Natural killer cell (primary cell): ENCODE measurements around the gene RHOD. TPM values are rescaled to one million over a fixed set of nuclear protein-coding genes. Genes with fewer than 3 reads are reported as not detected.

ENCODE experiments used
- ATAC-seq, 3 donors: fragments of 150-1000 bp in 2 of 3; fragments of 200-7000 bp in 1 of 3; cut with Tn5 transposase; 1 replicate in 1 of 3; 2 replicates in 2 of 3; pipeline ENCODE4 v1.10.0; 2021; ENCODE audit warnings: mild to moderate bottlenecking in 2 of 3, moderate library complexity in 2 of 3
- DNase-seq, 2 donors: peaks; one replicate each; pipeline versions ENCODE4 v3.0.0 to v3.0.0-alpha.2; 2013 to 2021; ENCODE audit warnings: mixed read lengths in 1 of 2
- H3K27ac ChIP-seq: one replicate; pipeline ENCODE4 v1.5.1; 2013; ENCODE audit warnings: mild to moderate bottlenecking, low read length
- H3K27me3 ChIP-seq: one replicate; pipeline ENCODE4 v1.6.1; 2013; ENCODE audit warnings: low read length; ENCODE audit not compliant: control insufficient read depth, insufficient read depth
- H3K36me3 ChIP-seq: one replicate; pipeline ENCODE4 v1.6.1; 2013; ENCODE audit warnings: low read length; ENCODE audit not compliant: control insufficient read depth, insufficient read depth
- H3K4me1 ChIP-seq: one replicate; pipeline ENCODE4 v1.6.1; 2013; ENCODE audit warnings: low read length; ENCODE audit not compliant: control insufficient read depth, insufficient read depth
- H3K4me3 ChIP-seq: one replicate; pipeline ENCODE4 v1.5.1; 2013; ENCODE audit warnings: low read length
- H3K9me3 ChIP-seq: one replicate; pipeline ENCODE4 v1.6.1; 2013; ENCODE audit warnings: low read length; ENCODE audit not compliant: control insufficient read depth, insufficient read depth
- H3K27ac Mint-ChIP-seq, 2 donors: one replicate each; pipeline ENCODE4 v1.8.0; 2022; ENCODE audit warnings: mild to moderate bottlenecking in 2 of 2, mixed read lengths in 2 of 2, moderate library complexity in 1 of 2
- H3K27me3 Mint-ChIP-seq, 2 donors: one replicate each; pipeline ENCODE4 v1.8.0; 2022; ENCODE audit warnings: low read depth in 2 of 2, mixed read lengths in 2 of 2
- H3K36me3 Mint-ChIP-seq: one replicate; pipeline ENCODE4 v1.8.0; 2022; ENCODE audit warnings: mixed read lengths
- H3K4me1 Mint-ChIP-seq, 2 donors: one replicate each; pipeline ENCODE4 v1.8.0; 2022; ENCODE audit warnings: mixed read lengths in 2 of 2
- H3K4me3 Mint-ChIP-seq: one replicate; pipeline ENCODE4 v1.8.0; 2022; ENCODE audit warnings: mild to moderate bottlenecking, moderate library complexity, mixed read lengths
- H3K9me3 Mint-ChIP-seq, 2 donors: one replicate each; pipeline ENCODE4 v1.8.0; 2022; ENCODE audit warnings: mixed read lengths in 2 of 2
- WGBS: methylation state at CpG from one replicate; pipeline ENCODE4 v1.1.7; 2013; ENCODE audit warnings: missing lambda C conversion rate; ENCODE audit not compliant: insufficient coverage; 5-methylcytosine and 5-hydroxymethylcytosine counted together
- intact Hi-C: fragments of 100-400 bp; cut with micrococcal nuclease; formaldehyde crosslinking; loops from one replicate; pipeline ENCODE4 v1.14.2; 2022
- total RNA-seq, 4 donors: library from RNA; stranded (reverse); fragments of 120-200 nt in 1 of 4; gene quantifications; one replicate each; pipeline versions ENCODE4 v1.2.3 to v1.2.4, GENCODE V29; 2013 to 2022
- TF ChIP-seq, protein P1 (sequence below): fragments of 200-600 bp; IDR thresholded peaks from one replicate; pipeline ENCODE4 v1.8.0; 2022; ENCODE audit warnings: antibody characterized with exemption

RHOD gene
- total RNA-seq, 3 donors from 2014 or later (not counting 1 experiment from before 2014, with no cell fraction given) = not detected

DNA sequence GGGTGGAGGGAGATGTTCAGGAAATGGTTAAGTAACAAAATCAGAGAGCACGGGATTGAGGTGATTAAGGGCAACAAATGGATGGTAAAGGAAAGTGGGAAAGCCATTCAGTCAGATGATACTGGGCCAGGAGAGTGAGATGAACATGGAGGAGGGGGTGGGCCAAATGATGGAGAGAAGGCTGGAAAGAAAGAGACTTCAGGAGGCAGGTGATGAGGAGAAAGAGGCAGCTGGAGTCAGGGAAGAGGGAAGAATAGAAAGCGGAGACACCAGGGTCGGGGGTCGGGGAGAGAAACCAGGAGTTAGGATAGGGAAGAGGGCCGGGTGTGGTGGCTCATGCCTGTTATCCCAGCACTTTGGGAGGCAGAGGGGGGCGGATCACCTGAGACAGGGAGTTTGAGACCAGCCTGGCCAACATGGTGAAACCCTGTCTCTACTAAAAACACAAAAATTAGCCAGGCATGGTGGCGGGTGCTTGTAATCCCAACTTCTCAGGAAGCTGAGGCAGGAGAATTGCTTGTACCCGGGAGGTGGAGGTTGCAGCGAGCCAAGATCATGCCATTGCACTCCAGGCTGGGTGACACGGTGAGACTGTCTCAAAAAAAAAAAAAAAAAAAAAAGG lies 57.7 kb downstream of the RHOD start:
- H3K4me3 ChIP-seq = no peak overlapping the region
- no peaks in the 10 kb centered on the region for H3K9me3 ChIP-seq
- Mint-ChIP-seq H3K4me3 (no peak overlapping the region), H3K27ac (no peak overlapping the region), H3K27me3 (no peaks in the 10 kb centered on the region), H3K9me3 (no peaks in the 10 kb centered on the region), H3K4me1 (peaks cover 8 to 13% of the 10 kb centered on the region in 2 donors), H3K36me3 (no peaks in the 10 kb centered on the region)
- WGBS = 88% methylated on average over 10 of the region's 10 CpGs
- intact Hi-C loops = no loop called here
- no peaks in the 10 kb centered on the region for H3K36me3 ChIP-seq
- H3K27me3 ChIP-seq = no peaks in the 10 kb centered on the region
- H3K27ac ChIP-seq = no peak overlapping the region
- ATAC-seq (no peak), DNase-seq (no peak)
- H3K4me1 ChIP-seq = peaks cover 18% of the 10 kb centered on the region
- TF ChIP-seq, protein P1, sequence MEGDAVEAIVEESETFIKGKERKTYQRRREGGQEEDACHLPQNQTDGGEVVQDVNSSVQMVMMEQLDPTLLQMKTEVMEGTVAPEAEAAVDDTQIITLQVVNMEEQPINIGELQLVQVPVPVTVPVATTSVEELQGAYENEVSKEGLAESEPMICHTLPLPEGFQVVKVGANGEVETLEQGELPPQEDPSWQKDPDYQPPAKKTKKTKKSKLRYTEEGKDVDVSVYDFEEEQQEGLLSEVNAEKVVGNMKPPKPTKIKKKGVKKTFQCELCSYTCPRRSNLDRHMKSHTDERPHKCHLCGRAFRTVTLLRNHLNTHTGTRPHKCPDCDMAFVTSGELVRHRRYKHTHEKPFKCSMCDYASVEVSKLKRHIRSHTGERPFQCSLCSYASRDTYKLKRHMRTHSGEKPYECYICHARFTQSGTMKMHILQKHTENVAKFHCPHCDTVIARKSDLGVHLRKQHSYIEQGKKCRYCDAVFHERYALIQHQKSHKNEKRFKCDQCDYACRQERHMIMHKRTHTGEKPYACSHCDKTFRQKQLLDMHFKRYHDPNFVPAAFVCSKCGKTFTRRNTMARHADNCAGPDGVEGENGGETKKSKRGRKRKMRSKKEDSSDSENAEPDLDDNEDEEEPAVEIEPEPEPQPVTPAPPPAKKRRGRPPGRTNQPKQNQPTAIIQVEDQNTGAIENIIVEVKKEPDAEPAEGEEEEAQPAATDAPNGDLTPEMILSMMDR = no peak

DNA sequence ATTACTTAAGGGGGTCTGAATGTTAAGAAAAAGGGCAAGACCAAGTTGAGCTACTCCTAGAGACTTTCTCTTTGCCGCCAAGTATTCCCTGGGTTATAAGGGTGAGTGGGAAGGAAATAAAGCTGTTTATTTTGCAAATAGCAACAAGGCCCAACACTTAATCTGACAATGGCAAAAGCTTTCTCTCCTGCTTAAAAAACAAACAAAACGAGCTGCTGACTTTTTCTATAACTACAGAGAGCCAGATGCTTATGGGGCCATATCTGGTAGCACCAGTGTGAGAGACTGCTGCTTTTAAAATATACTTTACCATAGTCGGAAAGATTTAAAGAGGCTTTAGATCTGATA lies 60.1 kb downstream of the RHOD start:
- Histone ChIP-seq H3K9me3 (no peaks in the 10 kb centered on the region), H3K4me1 (peaks cover 24% of the 10 kb centered on the region), H3K36me3 (no peaks in the 10 kb centered on the region), H3K27ac (no peak overlapping the region), H3K4me3 (no peak overlapping the region), H3K27me3 (no peaks in the 10 kb centered on the region)
- Mint-ChIP-seq H3K36me3 (no peaks in the 10 kb centered on the region), H3K4me1 (peaks cover 29 to 33% of the 10 kb centered on the region in 2 donors), H3K9me3 (no peaks in the 10 kb centered on the region), H3K4me3 (peak overlapping the region; percentile 79), H3K27me3 (no peaks in the 10 kb centered on the region), H3K27ac (peak overlapping the region in 1 of 2 donors; percentile 78)
- intact Hi-C loops = no loop called here
- no peak for ATAC-seq
- TF ChIP-seq, protein P1 = no peak
- WGBS = 93% methylated on average over 2 of the region's 3 CpGs
- no peak for DNase-seq

DNA sequence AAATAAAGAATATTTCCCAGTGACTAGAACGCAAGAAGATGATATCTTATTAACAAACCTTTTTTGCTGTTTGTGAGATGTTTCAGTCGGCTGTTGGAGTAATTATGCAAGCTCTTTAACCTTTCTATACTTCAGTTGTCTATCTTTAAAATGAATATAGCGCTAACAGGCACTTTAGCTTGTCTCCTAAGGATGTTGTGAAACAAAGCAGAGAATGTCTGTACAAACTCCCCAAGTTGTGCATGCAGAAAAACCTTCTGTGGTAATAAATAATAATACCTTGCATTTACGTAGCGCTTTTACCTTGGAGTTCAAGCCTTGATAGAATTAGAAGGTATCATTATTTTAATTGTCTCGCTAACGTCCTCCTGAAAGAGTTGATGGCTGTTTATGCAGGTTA lies 60.5 kb downstream of the RHOD start:
- H3K36me3 Mint-ChIP-seq = no peaks in the 10 kb centered on the region
- H3K27me3 Mint-ChIP-seq = no peaks in the 10 kb centered on the region
- WGBS = 88% methylated on average over 3 of the region's 7 CpGs
- Histone ChIP-seq H3K9me3 (no peaks in the 10 kb centered on the region), H3K36me3 (no peaks in the 10 kb centered on the region), H3K4me1 (peaks cover 26% of the 10 kb centered on the region), H3K4me3 (peak overlapping the region; percentile 22), H3K27me3 (no peaks in the 10 kb centered on the region), H3K27ac (peak overlapping the region; percentile 75)
- TF ChIP-seq, protein P1 = no peak
- H3K27ac Mint-ChIP-seq = peak overlapping the region; percentile 78 to 82
- intact Hi-C loops = no loop called here
- DNase-seq (no peak), ATAC-seq (no peak)
- H3K4me3 Mint-ChIP-seq = peak overlapping the region; percentile 79
- no peaks in the 10 kb centered on the region for H3K9me3 Mint-ChIP-seq
- H3K4me1 Mint-ChIP-seq = peaks cover 32 to 36% of the 10 kb centered on the region in 2 donors

DNA sequence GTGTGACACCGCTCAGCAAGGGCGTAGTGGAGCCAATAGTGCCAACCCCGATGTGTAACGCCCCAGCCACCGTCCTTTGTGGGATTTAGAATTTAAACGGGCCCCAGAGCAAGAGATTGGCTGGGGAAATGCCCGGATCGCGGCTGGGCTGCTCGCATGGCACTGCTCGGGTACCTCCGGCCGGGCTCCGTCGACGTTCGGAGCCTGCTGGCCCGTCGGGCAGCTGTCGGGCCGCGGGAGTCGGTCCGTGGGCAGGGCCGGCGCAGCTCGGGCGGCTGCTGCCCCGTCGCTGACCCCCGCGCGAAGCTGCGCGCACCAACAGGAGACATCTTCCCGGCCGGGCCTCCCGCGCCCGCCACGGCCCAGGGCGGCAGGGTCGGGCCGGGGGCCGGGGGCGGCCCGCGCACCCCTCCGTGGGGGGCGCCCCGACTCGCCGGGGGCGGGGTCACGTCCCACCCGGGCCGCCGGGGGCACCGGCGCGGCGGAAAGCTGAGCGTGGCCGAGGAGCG lies 61.1 kb downstream of the RHOD start:
- H3K9me3 ChIP-seq = no peaks in the 10 kb centered on the region
- intact Hi-C loops = no loop called here
- H3K36me3 Mint-ChIP-seq = no peaks in the 10 kb centered on the region
- peak overlapping the region; percentile 79 for H3K4me3 Mint-ChIP-seq
- H3K27me3 Mint-ChIP-seq = no peaks in the 10 kb centered on the region
- H3K27me3 ChIP-seq = no peaks in the 10 kb centered on the region
- peak overlapping the region; percentile 78 to 82 for H3K27ac Mint-ChIP-seq
- no peaks in the 10 kb centered on the region for H3K36me3 ChIP-seq
- DNase-seq = peak; percentile 42 to 75
- H3K4me3 ChIP-seq = peak overlapping the region; percentile 22
- H3K9me3 Mint-ChIP-seq = no peaks in the 10 kb centered on the region
- ATAC-seq = peak in 1 of 3 donors; percentile 4
- TF ChIP-seq, protein P1 = no peak
- peak overlapping the region; percentile 95 for H3K27ac ChIP-seq
- H3K4me1 ChIP-seq = peaks cover 30% of the 10 kb centered on the region
- WGBS = 1% methylated on average over 65 of the region's 65 CpGs
- peaks cover 32 to 36% of the 10 kb centered on the region in 2 donors for H3K4me1 Mint-ChIP-seq
